Activated T-helper 17 cell treated with anti-CD3 and anti-CD28 coated beads, Interleukin-2, amount 50 U/mL, for 72 hours (primary cell): Measurements from ENCODE around the gene NUP50. TPM values are rescaled to one million over a fixed set of nuclear protein-coding genes. Genes with fewer than 3 reads are reported as not detected.

Source experiments
- ATAC-seq: fragments of 150-1000 bp; cut with Tn5 transposase; replicated peaks from 2 replicates; pipeline ENCODE4 v1.10.0; 2021; ENCODE audit warnings: mild to moderate bottlenecking, moderate library complexity
- H3K27ac Mint-ChIP-seq: one replicate; pipeline ENCODE4 v1.8.0; 2022; ENCODE audit warnings: mixed read lengths
- H3K27me3 Mint-ChIP-seq: one replicate; pipeline ENCODE4 v1.8.0; 2022; ENCODE audit warnings: mixed read lengths
- H3K36me3 Mint-ChIP-seq: one replicate; pipeline ENCODE4 v1.8.0; 2022; ENCODE audit warnings: low read depth, mild to moderate bottlenecking, mixed read lengths
- H3K4me1 Mint-ChIP-seq: one replicate; pipeline ENCODE4 v1.8.0; 2022; ENCODE audit warnings: mixed read lengths
- H3K4me3 Mint-ChIP-seq: one replicate; pipeline ENCODE4 v1.8.0; 2022; ENCODE audit warnings: mild to moderate bottlenecking, mixed read lengths
- H3K9me3 Mint-ChIP-seq: one replicate; pipeline ENCODE4 v1.8.0; 2022; ENCODE audit warnings: mixed read lengths
- total RNA-seq, 2 donors: library from RNA; stranded (reverse); gene quantifications; one replicate each; pipeline ENCODE4 v1.2.3, GENCODE V29; 2022

NUP50 gene
- total RNA-seq, 2 donors from 2014 or later = 98.4 to 163 TPM

DNA sequence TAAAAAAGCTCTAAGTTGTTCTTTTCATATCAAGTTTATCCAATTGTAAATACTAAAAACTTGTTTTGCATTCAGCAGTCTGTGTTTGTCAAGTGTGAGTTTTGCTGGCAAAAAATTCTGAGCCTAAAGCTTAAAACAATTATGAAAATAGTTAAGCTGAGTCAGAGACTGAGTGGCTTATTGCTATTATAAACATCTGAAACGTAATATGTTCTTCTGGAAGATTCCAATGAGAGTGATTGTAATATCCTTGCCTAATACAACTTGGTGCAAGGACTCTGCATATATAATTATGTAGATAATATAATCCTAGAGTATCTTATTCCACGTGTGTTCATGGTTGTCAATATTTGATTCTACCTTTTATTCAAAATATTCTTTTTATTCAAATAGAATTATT is 14.1 kb upstream of the NUP50 start:
- ATAC-seq = no peak
- H3K27ac Mint-ChIP-seq = no peak overlapping the region
- H3K9me3 Mint-ChIP-seq = no peaks in the 10 kb centered on the region

DNA sequence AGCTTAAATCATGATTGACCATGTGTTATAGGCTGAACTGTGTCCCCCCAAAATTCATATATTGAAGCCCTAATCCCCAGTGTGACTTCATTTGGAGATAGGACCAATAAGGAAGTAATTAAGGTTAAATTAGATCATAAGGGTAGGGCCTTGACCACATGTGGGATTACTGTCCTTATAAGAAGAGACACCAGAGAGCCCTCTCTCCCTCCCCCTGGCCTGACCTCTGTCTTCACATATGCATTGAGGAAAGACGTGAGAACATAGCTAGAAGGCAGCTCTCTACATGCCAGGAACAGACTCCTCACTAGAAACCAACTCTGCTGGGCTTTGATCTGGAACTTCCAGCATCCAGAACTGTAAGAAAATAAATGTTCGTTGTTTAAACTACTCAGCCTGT is 13.6 kb upstream of the NUP50 start:
- Mint-ChIP-seq H3K36me3 (peaks cover 59% of the 10 kb centered on the region), H3K4me1 (peaks cover 7% of the 10 kb centered on the region), H3K27ac (no peak overlapping the region), H3K4me3 (no peak overlapping the region), H3K9me3 (no peaks in the 10 kb centered on the region), H3K27me3 (no peaks in the 10 kb centered on the region)
- ATAC-seq = no peak

More for the DNA sequence above, 14.1 kb upstream of the NUP50 start:
- Mint-ChIP-seq H3K36me3 (peaks cover 54% of the 10 kb centered on the region), H3K4me1 (peaks cover 7% of the 10 kb centered on the region), H3K4me3 (no peak overlapping the region), H3K27me3 (no peaks in the 10 kb centered on the region)

- Mint-ChIP-seq H3K4me3 (no peak overlapping the region), H3K27me3 (no peaks in the 10 kb centered on the region), H3K36me3 (peaks cover 72% of the 10 kb centered on the region), H3K9me3 (no peaks in the 10 kb centered on the region), H3K4me1 (peaks cover 7% of the 10 kb centered on the region), H3K27ac (peak overlapping the region; percentile 4)
- no peak for ATAC-seq
These were observed 12.2 kb upstream of the NUP50 start for GRCh38 chr22:45151503-45151902.

DNA sequence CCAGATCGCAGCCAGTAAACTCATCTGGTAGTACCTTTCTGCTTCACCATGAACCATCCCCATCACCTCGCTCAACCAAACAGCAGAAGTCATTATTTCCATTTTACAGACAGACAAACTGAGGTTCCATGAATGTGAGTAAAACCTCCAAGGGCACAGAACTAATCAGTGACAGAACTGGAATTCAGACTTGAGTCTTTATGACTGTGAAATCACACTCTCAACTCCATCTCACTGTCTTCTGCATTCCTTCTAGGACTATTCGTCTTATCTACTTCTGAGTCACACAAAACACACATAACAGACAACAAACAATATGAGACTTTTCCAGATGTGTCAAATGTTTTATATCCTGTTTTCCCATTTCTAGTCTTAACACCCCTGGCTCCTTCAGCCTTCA is 9.3 kb upstream of the NUP50 start:
- H3K27me3 Mint-ChIP-seq = no peaks in the 10 kb centered on the region
- peaks cover 7% of the 10 kb centered on the region for H3K4me1 Mint-ChIP-seq
- no peak for ATAC-seq
- H3K27ac Mint-ChIP-seq = no peak overlapping the region
- H3K4me3 Mint-ChIP-seq = no peak overlapping the region
- no peaks in the 10 kb centered on the region for H3K9me3 Mint-ChIP-seq
- H3K36me3 Mint-ChIP-seq = peaks cover 84% of the 10 kb centered on the region

DNA sequence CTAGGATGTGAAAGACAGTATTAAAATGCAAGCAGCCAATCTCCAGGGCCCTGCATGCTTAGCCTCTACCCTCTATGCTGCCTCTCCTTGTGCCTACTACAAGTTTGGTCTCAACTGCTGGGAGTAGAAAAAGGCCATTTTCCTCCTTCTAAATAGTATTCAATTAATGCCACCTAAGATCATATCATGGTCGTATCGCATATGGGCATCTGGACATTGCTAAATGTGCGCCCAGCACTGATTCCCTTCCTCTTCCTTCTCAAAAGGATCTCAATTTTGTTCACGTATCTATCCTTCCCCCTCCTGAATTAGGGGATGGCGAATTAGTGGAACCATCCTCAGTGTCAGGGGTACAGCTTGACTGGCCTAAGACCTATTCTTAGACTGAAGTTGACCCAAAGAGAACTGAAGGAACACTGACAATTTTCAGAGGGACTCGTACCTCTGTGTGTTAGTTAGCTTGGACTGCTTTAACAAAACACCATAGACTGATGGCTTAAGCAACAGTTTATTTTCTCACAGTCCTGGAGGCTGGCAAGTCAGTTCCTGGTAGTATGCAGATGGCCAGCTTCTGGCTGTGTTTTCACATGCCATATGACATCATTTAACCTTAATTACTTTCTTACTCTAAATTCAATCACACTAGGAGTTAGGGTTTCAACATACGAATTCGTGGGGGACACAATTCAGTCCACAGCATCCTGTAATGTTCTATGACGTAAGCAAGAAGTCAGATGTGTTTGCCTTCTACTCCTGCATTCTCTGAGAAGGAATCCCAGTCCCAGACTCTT is 8.5 kb upstream of the NUP50 start:
- no peak for ATAC-seq
- no peak overlapping the region for H3K27ac Mint-ChIP-seq
- no peaks in the 10 kb centered on the region for H3K9me3 Mint-ChIP-seq
- peaks cover 7% of the 10 kb centered on the region for H3K4me1 Mint-ChIP-seq
- H3K36me3 Mint-ChIP-seq = peaks cover 80% of the 10 kb centered on the region
- H3K4me3 Mint-ChIP-seq = no peak overlapping the region
- H3K27me3 Mint-ChIP-seq = no peaks in the 10 kb centered on the region

- Mint-ChIP-seq H3K36me3 (peaks cover 69% of the 10 kb centered on the region), H3K4me1 (peaks cover 18% of the 10 kb centered on the region), H3K9me3 (no peaks in the 10 kb centered on the region), H3K27me3 (no peaks in the 10 kb centered on the region), H3K27ac (no peak overlapping the region), H3K4me3 (no peak overlapping the region)
- no peak for ATAC-seq
These were observed 5.8 kb upstream of the NUP50 start for GRCh38 chr22:45157907-45158306.

GRCh38 chr22:45159652-45160462 is 3.9 kb upstream of the NUP50 start:
- ATAC-seq = no peak
- H3K36me3 Mint-ChIP-seq = peaks cover 58% of the 10 kb centered on the region
- H3K27me3 Mint-ChIP-seq = no peaks in the 10 kb centered on the region
- no peak overlapping the region for H3K27ac Mint-ChIP-seq
- no peak overlapping the region for H3K4me3 Mint-ChIP-seq
- H3K9me3 Mint-ChIP-seq = no peaks in the 10 kb centered on the region
- peaks cover 11% of the 10 kb centered on the region for H3K4me1 Mint-ChIP-seq

DNA sequence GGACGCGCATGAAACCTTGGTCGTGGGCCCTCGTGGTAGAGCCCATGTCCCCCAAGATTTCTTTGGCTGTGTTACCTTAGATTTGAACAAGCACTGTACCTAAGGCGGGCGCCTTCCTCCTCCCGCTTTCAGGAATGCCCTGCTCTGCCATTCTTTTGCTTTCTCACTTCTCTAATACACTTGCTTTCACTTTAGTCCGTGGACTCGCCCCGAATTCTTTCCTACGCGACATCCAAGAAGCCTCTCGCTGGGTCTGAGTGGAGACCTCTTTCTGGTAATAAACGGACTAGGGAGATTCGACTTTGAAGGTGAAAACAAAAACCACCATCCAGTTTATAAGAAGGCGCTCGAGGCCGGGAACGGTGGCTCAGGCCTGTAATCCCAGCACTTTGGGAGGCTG is 1.2 kb upstream of the NUP50 start:
- peak overlapping the region; percentile 93 for H3K27ac Mint-ChIP-seq
- H3K4me1 Mint-ChIP-seq = peaks cover 11% of the 10 kb centered on the region
- H3K27me3 Mint-ChIP-seq = no peaks in the 10 kb centered on the region
- ATAC-seq = no peak
- H3K36me3 Mint-ChIP-seq = peaks cover 58% of the 10 kb centered on the region
- H3K9me3 Mint-ChIP-seq = no peaks in the 10 kb centered on the region
- peak overlapping the region; percentile 99 for H3K4me3 Mint-ChIP-seq

- Mint-ChIP-seq H3K27ac (peak overlapping the region; percentile 93), H3K27me3 (no peaks in the 10 kb centered on the region), H3K36me3 (peaks cover 56% of the 10 kb centered on the region), H3K4me3 (peak overlapping the region; percentile 99), H3K9me3 (no peaks in the 10 kb centered on the region), H3K4me1 (peaks cover 11% of the 10 kb centered on the region)
- ATAC-seq = peak; percentile 20
These were observed 650 bp upstream of the NUP50 start for GRCh38 chr22:45163099-45163450.

- H3K4me3 Mint-ChIP-seq = peak overlapping the region; percentile 99
- peak; percentile 29 for ATAC-seq
- H3K36me3 Mint-ChIP-seq = peaks cover 65% of the 10 kb centered on the region
- peaks cover 16% of the 10 kb centered on the region for H3K4me1 Mint-ChIP-seq
- H3K27me3 Mint-ChIP-seq = no peaks in the 10 kb centered on the region
- no peaks in the 10 kb centered on the region for H3K9me3 Mint-ChIP-seq
- peak overlapping the region; percentile 98 for H3K27ac Mint-ChIP-seq
These were observed 754 bp downstream of the NUP50 start for GRCh38 chr22:45164270-45165088.

- H3K36me3 Mint-ChIP-seq = peaks cover 86% of the 10 kb centered on the region
- ATAC-seq = no peak
- H3K4me1 Mint-ChIP-seq = peaks cover 28% of the 10 kb centered on the region
- H3K27ac Mint-ChIP-seq = no peak overlapping the region
- H3K4me3 Mint-ChIP-seq = peak overlapping the region; percentile 99
- H3K9me3 Mint-ChIP-seq = no peaks in the 10 kb centered on the region
- no peaks in the 10 kb centered on the region for H3K27me3 Mint-ChIP-seq
These were observed 3.2 kb downstream of the NUP50 start for GRCh38 chr22:45166932-45167331.

- no peaks in the 10 kb centered on the region for H3K27me3 Mint-ChIP-seq
- H3K4me1 Mint-ChIP-seq = peaks cover 40% of the 10 kb centered on the region
- peak overlapping the region; percentile 83 for H3K27ac Mint-ChIP-seq
- H3K9me3 Mint-ChIP-seq = no peaks in the 10 kb centered on the region
- ATAC-seq = peak; percentile 98
- peak overlapping the region; percentile 71 for H3K4me3 Mint-ChIP-seq
- H3K36me3 Mint-ChIP-seq = peaks cover 98% of the 10 kb centered on the region
These were observed 6.1 kb downstream of the NUP50 start for GRCh38 chr22:45169591-45170466.

DNA sequence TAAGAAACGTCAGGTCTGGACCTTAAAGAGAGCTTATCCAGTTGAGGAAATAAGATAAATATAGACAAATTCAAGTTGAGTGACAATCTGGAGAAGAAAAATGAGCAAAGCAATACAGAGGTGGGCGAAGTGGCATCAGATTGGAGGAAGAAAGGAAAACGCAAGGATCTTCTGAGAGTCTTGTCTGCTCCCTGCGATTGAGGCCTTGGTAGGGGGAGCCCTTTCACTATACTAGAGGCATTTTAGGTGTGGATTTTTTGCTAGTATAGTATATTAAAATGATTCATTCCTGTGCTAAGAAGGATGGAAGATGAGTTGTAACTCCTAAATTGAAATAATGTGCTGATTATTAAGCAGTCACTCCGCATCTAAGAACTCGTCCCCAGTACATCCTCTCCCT is 8.1 kb downstream of the NUP50 start:
- H3K9me3 Mint-ChIP-seq = no peaks in the 10 kb centered on the region
- peak overlapping the region; percentile 38 for H3K4me3 Mint-ChIP-seq
- H3K4me1 Mint-ChIP-seq = peaks cover 49% of the 10 kb centered on the region
- H3K36me3 Mint-ChIP-seq = peaks cover 98% of the 10 kb centered on the region
- no peak for ATAC-seq
- H3K27me3 Mint-ChIP-seq = no peaks in the 10 kb centered on the region
- peak overlapping the region; percentile 40 for H3K27ac Mint-ChIP-seq
